Osteoblast (primary cell): Measurements from ENCODE around the gene GPN2. TPM values are rescaled to one million over a fixed set of nuclear protein-coding genes. Genes with fewer than 3 reads are reported as not detected.

Experiments used
- DNase-seq: peaks from one replicate; pipeline ENCODE4 v3.0.0; 2011; ENCODE audit warnings: low spot score, mixed read lengths; ENCODE audit not compliant: insufficient read length; ENCODE audit errors: missing footprints
- H2AFZ ChIP-seq: 2 replicates; pipeline ENCODE4 v1.6.0; 2011; ENCODE audit warnings: mild to moderate bottlenecking, low read length
- H3K27ac ChIP-seq: 2 replicates; pipeline ENCODE4 v1.5.1; 2011; ENCODE audit warnings: mild to moderate bottlenecking, low read depth, low read length, moderate library complexity
- H3K27me3 ChIP-seq: 2 replicates; pipeline ENCODE4 v1.6.0; 2012; ENCODE audit warnings: mild to moderate bottlenecking, control low read depth, inconsistent platforms, low read length, moderate library complexity; ENCODE audit not compliant: insufficient read depth
- H3K36me3 ChIP-seq: 2 replicates; pipeline ENCODE4 v1.5.1; 2011; ENCODE audit warnings: mild to moderate bottlenecking, low read length, control low read depth, moderate library complexity; ENCODE audit not compliant: insufficient read depth
- H3K4me1 ChIP-seq: 2 replicates; pipeline ENCODE4 v1.5.1; 2011; ENCODE audit warnings: mild to moderate bottlenecking, low read length, control low read depth, moderate library complexity; ENCODE audit not compliant: insufficient read depth
- H3K4me2 ChIP-seq: 2 replicates; pipeline ENCODE4 v1.6.0; 2011; ENCODE audit warnings: mild to moderate bottlenecking, low read length; ENCODE audit not compliant: insufficient read depth
- H3K4me3 ChIP-seq: fragments of 200-600 bp; sonication (generic); 3 replicates; pipeline ENCODE4 v1.5.1; 2012; ENCODE audit warnings: mild to moderate bottlenecking, low read length, inconsistent platforms; ENCODE audit not compliant: insufficient read depth
- H3K79me2 ChIP-seq: 2 replicates; pipeline ENCODE4 v1.6.0; 2012; ENCODE audit warnings: mild to moderate bottlenecking, low read length, control low read depth, inconsistent platforms; ENCODE audit not compliant: insufficient read depth
- H3K9me3 ChIP-seq: 2 replicates; pipeline ENCODE4 v1.5.1; 2011; ENCODE audit warnings: low read depth, low read length, control low read depth
- H4K20me1 ChIP-seq: 2 replicates; pipeline ENCODE4 v1.6.0; 2012; ENCODE audit warnings: mild to moderate bottlenecking, low read length, control low read depth; ENCODE audit not compliant: insufficient read depth
- total RNA-seq: library from RNA; depleted of rRNA; stranded (reverse); fragments of >200 nt; gene quantifications from 2 replicates; pipeline ENCODE4 v1.2.3, GENCODE V29; 2012
- TF ChIP-seq, protein P1 (sequence below): IDR thresholded peaks from 2 replicates; pipeline ENCODE4 v1.5.1; 2011; ENCODE audit warnings: mild to moderate bottlenecking, low read depth, low read length, moderate library complexity; ENCODE audit errors: extremely low read depth

Gene GPN2
- total RNA-seq, 1 donor, result 8.0 TPM

GRCh38 chr1:26858160-26858559, 31.9 kb downstream of the GPN2 start:
- DNase-seq, result no peak
- Histone ChIP-seq H2AFZ (no peak overlapping the region), H3K27me3 (no peaks in the 10 kb centered on the region), H3K4me3 (no peak overlapping the region), H3K4me2 (no peak overlapping the region), H3K4me1 (peaks cover 11% of the 10 kb centered on the region), H3K79me2 (no peaks in the 10 kb centered on the region), H4K20me1 (peaks cover 9% of the 10 kb centered on the region), H3K36me3 (peaks cover 20% of the 10 kb centered on the region), H3K9me3 (no peaks in the 10 kb centered on the region), H3K27ac (no peak overlapping the region)
- TF ChIP-seq, protein P1, sequence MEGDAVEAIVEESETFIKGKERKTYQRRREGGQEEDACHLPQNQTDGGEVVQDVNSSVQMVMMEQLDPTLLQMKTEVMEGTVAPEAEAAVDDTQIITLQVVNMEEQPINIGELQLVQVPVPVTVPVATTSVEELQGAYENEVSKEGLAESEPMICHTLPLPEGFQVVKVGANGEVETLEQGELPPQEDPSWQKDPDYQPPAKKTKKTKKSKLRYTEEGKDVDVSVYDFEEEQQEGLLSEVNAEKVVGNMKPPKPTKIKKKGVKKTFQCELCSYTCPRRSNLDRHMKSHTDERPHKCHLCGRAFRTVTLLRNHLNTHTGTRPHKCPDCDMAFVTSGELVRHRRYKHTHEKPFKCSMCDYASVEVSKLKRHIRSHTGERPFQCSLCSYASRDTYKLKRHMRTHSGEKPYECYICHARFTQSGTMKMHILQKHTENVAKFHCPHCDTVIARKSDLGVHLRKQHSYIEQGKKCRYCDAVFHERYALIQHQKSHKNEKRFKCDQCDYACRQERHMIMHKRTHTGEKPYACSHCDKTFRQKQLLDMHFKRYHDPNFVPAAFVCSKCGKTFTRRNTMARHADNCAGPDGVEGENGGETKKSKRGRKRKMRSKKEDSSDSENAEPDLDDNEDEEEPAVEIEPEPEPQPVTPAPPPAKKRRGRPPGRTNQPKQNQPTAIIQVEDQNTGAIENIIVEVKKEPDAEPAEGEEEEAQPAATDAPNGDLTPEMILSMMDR, result no peak

DNA sequence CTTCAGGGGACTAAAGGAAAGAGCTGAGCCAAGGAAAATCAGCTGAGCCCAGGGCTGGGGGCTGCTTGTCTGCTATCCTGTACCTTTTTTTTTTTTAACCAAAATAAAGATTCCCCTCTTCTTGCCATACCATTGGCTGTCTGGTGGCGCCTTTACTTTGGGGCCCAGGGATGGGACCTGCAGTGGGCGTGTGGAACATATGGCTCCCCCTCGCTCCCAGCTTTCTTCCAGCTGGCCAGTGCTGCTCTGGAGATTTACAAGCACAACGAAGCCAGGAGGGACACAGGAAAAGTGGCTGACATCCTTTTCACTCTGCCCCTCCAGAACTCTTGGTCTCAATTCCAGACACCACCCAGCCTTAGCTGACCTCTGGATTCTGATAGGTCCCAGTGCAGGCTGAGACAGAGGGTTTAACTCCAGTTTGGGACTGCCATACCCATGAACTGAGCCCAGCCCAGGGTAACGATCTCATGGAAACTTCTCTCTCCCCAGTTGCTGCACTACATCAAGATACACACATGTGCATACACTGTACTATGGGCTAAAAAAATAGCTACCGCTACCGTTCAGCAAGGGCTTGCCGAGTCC, 32.5 kb downstream of the GPN2 start:
- DNase-seq, result no peak
- H3K4me3 ChIP-seq, result no peak overlapping the region
- H3K27ac ChIP-seq, result no peak overlapping the region
- no peaks in the 10 kb centered on the region for H3K9me3 ChIP-seq
- peaks cover 25% of the 10 kb centered on the region for H3K36me3 ChIP-seq
- no peak overlapping the region for H3K4me2 ChIP-seq
- peaks cover 11% of the 10 kb centered on the region for H3K4me1 ChIP-seq
- TF ChIP-seq, protein P1, result no peak
- H2AFZ ChIP-seq, result no peak overlapping the region
- H3K79me2 ChIP-seq, result no peaks in the 10 kb centered on the region
- H4K20me1 ChIP-seq, result peaks cover 10% of the 10 kb centered on the region
- no peaks in the 10 kb centered on the region for H3K27me3 ChIP-seq

DNA sequence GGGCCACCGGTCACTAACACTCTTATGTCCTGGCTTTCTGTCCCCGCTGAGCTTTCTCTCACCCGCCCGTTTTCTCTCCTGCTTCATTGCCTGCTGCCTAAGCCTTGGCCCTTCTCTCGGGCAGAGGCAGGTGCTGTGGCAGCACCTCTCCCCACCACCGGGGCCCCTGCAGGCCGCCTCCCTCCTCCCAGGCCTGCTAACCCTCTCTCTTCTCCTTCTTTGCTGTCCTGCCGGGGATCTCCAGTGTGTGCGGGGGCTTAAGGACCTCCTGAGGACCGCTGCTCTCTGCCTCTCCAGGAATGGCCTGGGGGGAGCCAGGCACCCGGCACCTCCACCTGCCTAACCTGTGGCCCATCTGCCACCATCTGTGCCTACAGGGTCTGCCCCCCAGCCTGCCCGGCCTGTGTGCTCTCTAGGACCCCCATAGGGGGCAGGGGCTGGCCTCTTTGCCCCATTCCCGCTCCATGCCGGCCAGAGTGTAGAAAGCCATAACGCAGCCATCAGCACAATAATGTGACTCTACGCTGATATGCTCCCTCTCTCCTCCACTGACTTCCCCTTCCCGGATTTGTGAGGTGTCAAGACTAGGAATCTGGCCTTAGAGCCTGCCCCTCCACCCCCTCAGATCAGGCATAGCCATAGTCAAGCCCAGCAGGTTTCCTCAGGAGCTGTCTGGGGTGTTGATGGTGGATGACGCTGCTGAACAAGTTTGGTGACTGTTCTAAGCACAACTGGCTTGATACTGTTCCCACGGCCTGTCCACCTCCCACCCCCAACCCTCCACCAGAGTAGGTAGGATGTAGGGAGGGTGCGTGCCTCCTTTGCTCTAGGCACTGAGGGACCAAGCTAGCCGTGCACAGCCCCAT, 33.2 kb downstream of the GPN2 start:
- Histone ChIP-seq H3K36me3 (peaks cover 32% of the 10 kb centered on the region), H3K4me3 (no peak overlapping the region), H3K27me3 (no peaks in the 10 kb centered on the region), H3K79me2 (no peaks in the 10 kb centered on the region), H4K20me1 (peaks cover 13% of the 10 kb centered on the region), H3K4me1 (peaks cover 8% of the 10 kb centered on the region), H3K9me3 (no peaks in the 10 kb centered on the region), H2AFZ (no peak overlapping the region), H3K4me2 (no peak overlapping the region), H3K27ac (no peak overlapping the region)
- TF ChIP-seq, protein P1, result no peak
- peak; percentile 80 for DNase-seq

DNA sequence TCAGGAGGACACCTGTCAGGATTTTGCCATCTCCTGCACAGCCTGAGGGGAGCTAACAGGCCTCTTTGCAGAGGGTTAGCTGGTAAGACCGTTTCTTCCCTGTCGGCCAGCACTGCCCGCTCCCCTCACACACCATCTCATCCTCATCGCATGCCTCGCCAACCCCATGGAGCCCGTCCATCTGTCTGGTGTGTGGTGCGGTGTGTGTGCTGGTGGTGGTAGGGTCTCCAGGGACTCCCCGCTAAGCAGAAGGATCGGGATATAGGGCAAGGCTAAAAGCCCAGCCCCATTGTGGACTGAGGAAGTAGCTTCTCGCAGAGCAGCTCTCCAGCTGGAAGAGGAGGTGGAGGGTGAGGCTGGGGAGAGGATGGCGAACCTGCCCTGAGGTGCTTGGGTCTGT, 33.9 kb downstream of the GPN2 start:
- Histone ChIP-seq H3K9me3 (no peaks in the 10 kb centered on the region), H3K27ac (no peak overlapping the region), H4K20me1 (peaks cover 13% of the 10 kb centered on the region), H3K27me3 (no peaks in the 10 kb centered on the region), H3K79me2 (no peaks in the 10 kb centered on the region), H2AFZ (no peak overlapping the region), H3K4me2 (no peak overlapping the region), H3K4me1 (peaks cover 3% of the 10 kb centered on the region), H3K36me3 (peaks cover 39% of the 10 kb centered on the region), H3K4me3 (no peak overlapping the region)
- DNase-seq, result no peak
- TF ChIP-seq, protein P1, result no peak
